CD4-positive, alpha-beta memory T cell (primary cell): ENCODE measurements around the gene CD248. TPM values are rescaled to one million over a fixed set of nuclear protein-coding genes. Genes with fewer than 3 reads are reported as not detected.

Source experiments
- CTCF ChIA-PET: fragments of 350-600 bp; sonication (Branson Sonifier 250); formaldehyde crosslinking; loops from one replicate; lab custom pipeline; 2021; ENCODE audit warnings: inconsistent platforms; ENCODE audit not compliant: partially characterized antibody; lab: Charles Lee
- POLR2A ChIA-PET: fragments of 350-600 bp; sonication (Branson Sonifier 250); formaldehyde crosslinking; loops from one replicate; lab custom pipeline; 2021; ENCODE audit not compliant: partially characterized antibody; lab: Charles Lee
- DNase-seq, 5 donors: peaks; one replicate each; pipeline versions ENCODE4 v3.0.0 to v3.0.0-alpha.2; 2020 to 2022; ENCODE audit warnings: mixed read lengths in 1 of 5
- H3K27ac ChIP-seq: one replicate; pipeline ENCODE4 v1.7.0; 2013; ENCODE audit warnings: low read depth, low read length
- H3K27me3 ChIP-seq: 2 replicates; pipeline ENCODE4 v1.7.0; 2013; ENCODE audit warnings: mild to moderate bottlenecking, low read length, moderate library complexity; ENCODE audit not compliant: insufficient read depth
- H3K36me3 ChIP-seq: 2 replicates; pipeline ENCODE4 v1.7.0; 2013; ENCODE audit warnings: mild to moderate bottlenecking, low read length, moderate library complexity; ENCODE audit not compliant: insufficient read depth
- H3K4me1 ChIP-seq: 2 replicates; pipeline ENCODE4 v1.7.0; 2013; ENCODE audit warnings: mild to moderate bottlenecking, low read length, moderate library complexity; ENCODE audit not compliant: insufficient read depth
- H3K4me3 ChIP-seq, 2 donors: one replicate each; pipeline ENCODE4 v1.7.0; 2013; ENCODE audit warnings: low read length in 2 of 2, mild to moderate bottlenecking in 1 of 2
- H3K9me3 ChIP-seq, 2 donors: one replicate each; pipeline ENCODE4 v1.7.0; 2013; ENCODE audit warnings: low read length in 2 of 2, control low read depth in 1 of 2; ENCODE audit not compliant: control insufficient read depth in 1 of 2
- H3K27ac Mint-ChIP-seq, 7 donors: one replicate each; pipeline ENCODE4 v1.8.0; 2020 to 2021; ENCODE audit warnings: mixed read lengths in 7 of 7, mild to moderate bottlenecking in 6 of 7, inconsistent platforms in 3 of 7, moderate library complexity in 3 of 7
- H3K27me3 Mint-ChIP-seq, 2 donors: one replicate each; pipeline ENCODE4 v1.8.0; 2020 to 2021; ENCODE audit warnings: mixed read lengths in 2 of 2
- H3K36me3 Mint-ChIP-seq, 2 donors: one replicate each; pipeline ENCODE4 v1.8.0; 2020 to 2021; ENCODE audit warnings: mixed read lengths in 2 of 2, inconsistent platforms in 1 of 2, mild to moderate bottlenecking in 1 of 2
- H3K4me1 Mint-ChIP-seq, 4 donors: one replicate each; pipeline ENCODE4 v1.8.0; 2020 to 2021; ENCODE audit warnings: mixed read lengths in 4 of 4, mild to moderate bottlenecking in 1 of 4
- H3K4me3 Mint-ChIP-seq, 8 donors: one replicate each; pipeline ENCODE4 v1.8.0; 2020 to 2021; ENCODE audit warnings: mixed read lengths in 8 of 8, mild to moderate bottlenecking in 7 of 8, moderate library complexity in 6 of 8, inconsistent platforms in 3 of 8
- H3K9me3 Mint-ChIP-seq, 8 donors: one replicate each; pipeline ENCODE4 v1.8.0; 2020 to 2021; ENCODE audit warnings: mixed read lengths in 8 of 8, mild to moderate bottlenecking in 5 of 8, inconsistent platforms in 3 of 8, moderate library complexity in 1 of 8
- intact Hi-C: fragments of 100-400 bp; cut with micrococcal nuclease; formaldehyde crosslinking; loops from one replicate; pipeline ENCODE4 v1.15.1; 2023
- polyA plus RNA-seq, 2 donors: library from polyadenylated mRNA; unstranded; fragments of 300-500 nt; fragmentation: Illumina TruSeq; gene quantifications; one replicate each; pipeline ENCODE4 v1.2.3, GENCODE V29; 2021
- total RNA-seq, 2 experiments: library from RNA; stranded (reverse); gene quantifications; one replicate each; pipeline ENCODE4 v1.2.3, GENCODE V29; 2021

The CD248 gene
- total and polyA plus RNA-seq, 4 experiments from 2014 or later = 0.12 to 0.18 TPM; not detected in 2

GRCh38 chr11:66327171-66328030 lies 10.6 kb upstream of the CD248 start:
- no peaks in the 10 kb centered on the region for H3K36me3 ChIP-seq
- H3K4me3 Mint-ChIP-seq = peak overlapping the region in 5 of 8 donors; percentile 5 to 76 (median 18)

GRCh38 chr11:66326261-66327111 lies 9.6 kb upstream of the CD248 start:
- Histone ChIP-seq H3K9me3 (no peaks in the 10 kb centered on the region), H3K27me3 (no peaks in the 10 kb centered on the region), H3K4me1 (peaks cover 29% of the 10 kb centered on the region), H3K27ac (no peak overlapping the region), H3K36me3 (no peaks in the 10 kb centered on the region), H3K4me3 (no peak overlapping the region)
- no peaks in the 10 kb centered on the region for H3K27me3 Mint-ChIP-seq
- H3K4me3 Mint-ChIP-seq = peak overlapping the region in 2 of 8 donors; percentile 29 to 33
- no peaks in the 10 kb centered on the region for H3K9me3 Mint-ChIP-seq
- CTCF ChIA-PET = interaction anchor here (1.6 kb wide), 1 partner anchor 15 kb away, joined by 24 read pairs; no protein-coding TSS in a partner anchor
- H3K4me1 Mint-ChIP-seq = peaks cover 18 to 27% (median 22%) of the 10 kb centered on the region in 4 donors
- intact Hi-C loops = loop anchor here (5.0 kb wide), 1 partner anchor 61 kb away; no protein-coding TSS in a partner anchor
- H3K36me3 Mint-ChIP-seq = no peaks in the 10 kb centered on the region
- POLR2A ChIA-PET = interaction anchor here (1.4 to 3.7 kb wide), 2 partner anchors 9 to 14 kb away, joined by 9 to 32 read pairs; partner anchors contain the start of gene CD248
- peak overlapping the region in 3 of 7 donors; percentile 61 to 86 (median 63) for H3K27ac Mint-ChIP-seq
- DNase-seq = no peak

More at GRCh38 chr11:66327171-66328030, 10.6 kb upstream of the CD248 start:
- peak overlapping the region; percentile 9 to 77 (median 34) for H3K27ac Mint-ChIP-seq
- Histone ChIP-seq H3K4me3 (no peak overlapping the region), H3K27me3 (no peaks in the 10 kb centered on the region), H3K27ac (no peak overlapping the region), H3K4me1 (peaks cover 29% of the 10 kb centered on the region), H3K9me3 (no peaks in the 10 kb centered on the region)
- H3K4me1 Mint-ChIP-seq = peaks cover 18 to 27% (median 22%) of the 10 kb centered on the region in 4 donors
- no peaks in the 10 kb centered on the region for H3K36me3 Mint-ChIP-seq
- DNase-seq = no peak
- no peaks in the 10 kb centered on the region for H3K9me3 Mint-ChIP-seq
- no peaks in the 10 kb centered on the region for H3K27me3 Mint-ChIP-seq
- intact Hi-C loops = loop anchor here (1.0 to 5.0 kb wide), 3 partner anchors 15 to 105 kb away; no protein-coding TSS in a partner anchor
- ChIA-PET POLR2A (interaction anchor here (1.4 to 3.7 kb wide), 2 partner anchors 10 to 15 kb away, joined by 9 to 32 read pairs; partner anchors contain the start of gene CD248), CTCF (interaction anchor here (1.6 kb wide), 1 partner anchor 16 kb away, joined by 24 read pairs; no protein-coding TSS in a partner anchor)

GRCh38 chr11:66325263-66325671 lies 8.4 kb upstream of the CD248 start:
- Histone ChIP-seq H3K27me3 (no peaks in the 10 kb centered on the region), H3K27ac (no peak overlapping the region), H3K4me1 (peaks cover 29% of the 10 kb centered on the region), H3K9me3 (no peaks in the 10 kb centered on the region), H3K4me3 (no peak overlapping the region), H3K36me3 (no peaks in the 10 kb centered on the region)
- CTCF ChIA-PET = interaction anchor here (1.1 to 1.4 kb wide), 3 partner anchors 10 to 61 kb away, joined by 3 to 6 read pairs (median 4); no protein-coding TSS in a partner anchor
- Mint-ChIP-seq H3K4me3 (no peak overlapping the region), H3K4me1 (peaks cover 18 to 27% (median 22%) of the 10 kb centered on the region in 4 donors), H3K36me3 (no peaks in the 10 kb centered on the region), H3K27ac (no peak overlapping the region), H3K27me3 (no peaks in the 10 kb centered on the region), H3K9me3 (peaks cover 0 to 2% (median under 1%) of the 10 kb centered on the region in 8 donors)
- POLR2A ChIA-PET = interaction anchor here (3.7 kb wide), 1 partner anchor 13 kb away, joined by 32 read pairs; no protein-coding TSS in a partner anchor
- DNase-seq = no peak
- intact Hi-C loops = loop anchor here (5.0 kb wide), 1 partner anchor 62 kb away; no protein-coding TSS in a partner anchor

- Mint-ChIP-seq H3K4me1 (peaks cover 18 to 30% (median 24%) of the 10 kb centered on the region in 4 donors), H3K4me3 (no peak overlapping the region)
- POLR2A ChIA-PET = interaction anchor here (3.7 kb wide), 1 partner anchor 12 kb away, joined by 32 read pairs; no protein-coding TSS in a partner anchor
Measured at GRCh38 chr11:66324664-66325063, 7.8 kb upstream of the CD248 start.

GRCh38 chr11:66323684-66324083 lies 6.8 kb upstream of the CD248 start:
- H3K27ac ChIP-seq = no peak overlapping the region
- ChIA-PET CTCF (interaction anchor here (1.2 kb wide), 1 partner anchor 11 kb away, joined by 4 read pairs; no protein-coding TSS in a partner anchor), POLR2A (no interaction called here)
- no peak overlapping the region for H3K4me3 ChIP-seq
- Mint-ChIP-seq H3K27me3 (no peaks in the 10 kb centered on the region), H3K27ac (no peak overlapping the region), H3K9me3 (peaks cover 0 to 9% (median 3%) of the 10 kb centered on the region in 8 donors), H3K4me3 (no peak overlapping the region), H3K4me1 (peaks cover 20 to 39% (median 29%) of the 10 kb centered on the region in 4 donors), H3K36me3 (no peaks in the 10 kb centered on the region)
- no peaks in the 10 kb centered on the region for H3K36me3 ChIP-seq
- H3K9me3 ChIP-seq = no peaks in the 10 kb centered on the region
- H3K27me3 ChIP-seq = no peaks in the 10 kb centered on the region
- intact Hi-C loops = no loop called here
- H3K4me1 ChIP-seq = peaks cover 35% of the 10 kb centered on the region
- DNase-seq = no peak

More at GRCh38 chr11:66324664-66325063, 7.8 kb upstream of the CD248 start:
- Mint-ChIP-seq H3K9me3 (peaks cover 0 to 8% (median 3%) of the 10 kb centered on the region in 8 donors), H3K27ac (peak overlapping the region in 2 of 7 donors; percentile 40 to 61), H3K27me3 (no peaks in the 10 kb centered on the region), H3K36me3 (no peaks in the 10 kb centered on the region)
- CTCF ChIA-PET = interaction anchor here (1.1 to 1.4 kb wide), 4 partner anchors 9 to 62 kb away, joined by 3 to 6 read pairs (median 4); no protein-coding TSS in a partner anchor
- Histone ChIP-seq H3K4me1 (peaks cover 29% of the 10 kb centered on the region), H3K27ac (no peak overlapping the region), H3K27me3 (no peaks in the 10 kb centered on the region), H3K4me3 (no peak overlapping the region), H3K36me3 (no peaks in the 10 kb centered on the region), H3K9me3 (no peaks in the 10 kb centered on the region)
- intact Hi-C loops = loop anchor here (5.0 kb wide), 1 partner anchor 63 kb away; no protein-coding TSS in a partner anchor
- DNase-seq = no peak

GRCh38 chr11:66322732-66323427 lies 6.0 kb upstream of the CD248 start:
- Mint-ChIP-seq H3K4me1 (peaks cover 18 to 39% (median 27%) of the 10 kb centered on the region in 4 donors), H3K27me3 (no peaks in the 10 kb centered on the region), H3K36me3 (no peaks in the 10 kb centered on the region), H3K27ac (peak overlapping the region in 1 of 7 donors; percentile 4), H3K4me3 (no peak overlapping the region), H3K9me3 (peaks cover 0 to 9% (median 3%) of the 10 kb centered on the region in 8 donors)
- DNase-seq = no peak
- no peak overlapping the region for H3K27ac ChIP-seq
- ChIA-PET POLR2A (interaction anchor here (1.5 kb wide), 1 partner anchor 10 kb away, joined by 4 read pairs; no protein-coding TSS in a partner anchor), CTCF (interaction anchor here (1.7 kb wide), 1 partner anchor 11 kb away, joined by 16 read pairs; no protein-coding TSS in a partner anchor)
- H3K27me3 ChIP-seq = no peaks in the 10 kb centered on the region
- no peak overlapping the region for H3K4me3 ChIP-seq
- peaks cover 35% of the 10 kb centered on the region for H3K4me1 ChIP-seq
- no peaks in the 10 kb centered on the region for H3K9me3 ChIP-seq
- H3K36me3 ChIP-seq = no peaks in the 10 kb centered on the region
- intact Hi-C loops = no loop called here
